Activated gamma-delta T cell treated with Interleukin-2 at 50 U/mL for 16 hours (primary cell): ENCODE results near the gene PLD5.

Experiments used
- DNase-seq: peaks from one replicate; pipeline ENCODE4 v3.0.0-alpha.2; 2020

Gene PLD5

GRCh38 chr1:242524571-242525359 is at the start of gene PLD5:
Gene PLD5, minus strand, starts transcription at chr1:242524697.
- no peak for DNase-seq

DNA sequence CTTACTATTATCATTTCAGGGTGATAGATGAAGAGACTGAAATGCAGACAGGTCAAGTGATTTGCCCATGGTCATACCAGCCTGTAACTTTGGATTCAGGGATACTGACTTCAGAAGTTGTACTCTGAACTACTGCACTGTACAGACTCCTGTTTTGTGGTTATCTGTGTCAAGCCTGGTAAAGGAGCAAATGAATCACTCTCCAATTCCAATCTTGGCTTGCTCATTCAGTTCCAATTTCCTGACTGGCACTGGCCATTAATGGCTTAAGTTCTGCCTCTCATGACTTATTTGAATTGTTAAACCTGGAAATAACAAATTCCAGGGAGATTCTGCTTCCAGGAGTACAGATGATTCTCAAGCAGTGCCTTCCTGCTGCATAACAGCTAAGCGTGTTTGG is 45.4 kb upstream of the PLD5 start:
- no peak for DNase-seq

DNA sequence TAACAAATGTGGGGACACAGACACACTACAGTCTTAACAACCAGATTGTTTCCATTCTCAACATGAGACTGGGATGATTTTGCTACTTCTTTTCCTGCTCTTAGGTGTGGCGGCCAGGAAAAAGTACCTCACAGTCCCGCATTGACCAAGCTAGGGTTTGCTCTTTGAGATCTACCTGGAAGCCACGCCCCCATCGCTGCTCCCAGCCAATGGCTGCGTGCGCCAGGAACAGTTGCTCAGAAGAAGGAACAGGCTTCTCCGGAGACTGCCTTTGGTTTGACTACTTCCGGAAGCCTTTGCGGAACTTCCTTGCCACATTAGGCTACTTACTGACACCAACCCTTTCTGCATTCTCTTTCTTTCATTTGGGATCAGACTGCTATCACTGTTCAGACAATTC is 44.2 kb upstream of the PLD5 start:
- no peak for DNase-seq

DNA sequence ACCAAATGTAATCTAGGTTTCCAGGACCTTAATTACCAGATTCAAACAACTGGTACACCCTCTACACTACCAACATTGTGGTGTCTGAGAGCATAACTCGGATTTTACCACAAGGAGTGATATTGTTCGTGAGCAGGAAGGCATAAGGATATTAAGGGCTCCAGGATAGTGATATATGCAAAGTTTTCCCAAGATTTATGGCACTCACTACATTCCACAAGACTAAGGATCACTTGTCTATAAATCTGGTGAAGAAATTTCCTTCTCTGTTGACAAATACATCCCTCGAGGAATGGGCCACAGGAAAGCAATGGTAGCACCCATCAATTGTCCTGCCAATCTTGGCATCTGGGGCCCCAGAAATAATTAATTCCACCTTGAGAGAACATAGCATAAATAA is 43.1 kb upstream of the PLD5 start:
- no peak for DNase-seq

- no peak for DNase-seq
These were observed 32.3 kb upstream of the PLD5 start for GRCh38 chr1:242556759-242557158.

- DNase-seq = no peak
These were observed 31.8 kb upstream of the PLD5 start for GRCh38 chr1:242556276-242556675.

GRCh38 chr1:242554577-242554976 is 30.1 kb upstream of the PLD5 start:
- DNase-seq = no peak

GRCh38 chr1:242546849-242547729 is 22.6 kb upstream of the PLD5 start:
- no peak for DNase-seq

DNA sequence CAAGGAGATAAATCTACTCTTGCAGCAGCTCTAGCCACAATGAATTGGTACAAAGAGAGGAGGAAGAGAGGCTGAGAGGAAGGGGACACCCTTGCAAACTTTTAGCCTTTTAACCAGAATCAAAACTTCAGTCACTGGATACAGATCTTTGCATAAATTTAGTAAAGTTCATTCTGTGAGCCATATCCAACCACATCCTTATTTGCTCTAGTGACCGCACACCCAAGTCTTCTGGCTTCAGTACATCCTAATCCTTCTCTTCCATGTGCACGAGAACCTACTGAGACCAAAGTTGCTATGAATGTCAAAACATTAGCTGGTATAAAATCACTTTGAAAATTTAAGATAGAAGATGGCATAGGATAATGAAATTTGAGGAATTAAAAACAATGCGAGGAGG is 21.9 kb upstream of the PLD5 start:
- DNase-seq = no peak

DNA sequence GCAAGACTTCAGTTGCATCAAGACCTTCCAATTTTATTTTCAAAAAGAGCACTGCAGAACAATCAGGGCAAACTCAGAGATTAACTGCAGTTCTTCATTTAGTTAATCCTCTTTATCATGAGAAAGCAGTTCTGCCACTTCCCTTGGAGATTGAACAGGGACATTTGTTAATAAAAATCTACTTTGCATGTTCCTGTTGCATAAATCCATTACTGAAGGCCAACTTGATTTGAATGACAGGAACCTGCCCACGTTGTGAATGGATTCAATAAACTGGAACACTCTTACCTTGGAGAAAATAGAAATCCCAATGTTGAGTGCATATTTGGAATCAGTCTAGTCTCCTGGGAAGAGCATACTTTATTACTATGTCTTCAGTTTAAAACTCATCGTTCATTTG is 19.6 kb upstream of the PLD5 start:
- no peak for DNase-seq

GRCh38 chr1:242542271-242542670 is 17.8 kb upstream of the PLD5 start:
- DNase-seq = no peak

DNA sequence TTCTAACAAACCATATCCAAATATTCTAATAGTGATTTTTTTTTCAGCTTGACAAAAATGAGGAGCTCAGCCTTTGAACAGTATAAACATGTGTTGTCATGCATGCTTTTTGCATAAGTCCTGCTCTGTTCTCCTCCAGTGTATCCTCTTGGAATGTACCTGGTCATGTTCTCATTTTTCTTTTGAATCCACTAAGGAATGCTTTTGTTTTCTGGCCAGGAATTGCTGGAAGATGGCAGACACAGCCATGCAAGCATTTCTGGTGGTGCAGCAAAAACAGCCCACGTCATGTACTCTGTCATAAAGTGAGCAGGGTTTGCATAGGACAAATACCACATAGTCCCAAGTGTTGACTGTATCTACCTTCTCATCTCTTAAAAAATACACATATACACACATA is 11.5 kb upstream of the PLD5 start:
- DNase-seq = no peak

- no peak for DNase-seq
These were observed 10.3 kb upstream of the PLD5 start for GRCh38 chr1:242534753-242535152.

- DNase-seq = no peak
These were observed 6.3 kb upstream of the PLD5 start for GRCh38 chr1:242530761-242531160.

DNA sequence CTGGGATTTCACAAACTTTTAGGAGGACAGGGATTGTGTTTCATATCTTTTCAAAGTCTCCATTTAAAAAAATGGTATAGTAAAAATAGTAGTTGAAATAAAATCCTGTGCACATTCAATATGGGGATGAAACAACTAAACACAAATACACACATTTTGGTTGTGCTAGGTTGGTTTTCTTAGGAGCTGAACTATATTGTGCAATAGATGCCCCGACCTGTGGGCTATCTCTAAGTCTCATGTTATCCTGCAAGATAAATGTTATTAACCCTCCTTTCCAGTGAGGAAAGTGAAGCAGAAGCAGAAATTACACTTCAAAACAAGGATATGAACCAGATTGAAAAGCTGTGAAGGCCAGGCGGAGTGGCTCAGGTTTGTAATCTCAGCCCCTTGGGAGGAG is 1.3 kb upstream of the PLD5 start:
- no peak for DNase-seq

DNA sequence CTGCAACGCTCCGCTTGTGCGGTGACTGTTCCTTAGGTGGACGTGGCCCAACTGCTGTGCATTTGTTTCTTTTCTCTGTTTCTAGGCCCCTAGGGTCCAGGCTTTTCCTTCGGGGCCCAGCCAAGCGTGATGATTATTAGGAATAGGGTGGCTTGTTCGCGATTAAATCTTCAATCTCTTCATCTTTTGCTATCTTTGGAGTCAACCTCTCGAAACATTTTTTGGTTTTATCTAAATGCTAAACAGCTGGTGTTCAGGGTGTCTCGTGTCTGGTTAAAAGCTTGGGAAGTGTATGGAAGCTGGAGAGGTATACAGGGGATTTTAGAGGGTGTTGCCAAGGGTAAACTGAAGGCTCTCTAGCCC is 844 bp upstream of the PLD5 start:
- no peak for DNase-seq

DNA sequence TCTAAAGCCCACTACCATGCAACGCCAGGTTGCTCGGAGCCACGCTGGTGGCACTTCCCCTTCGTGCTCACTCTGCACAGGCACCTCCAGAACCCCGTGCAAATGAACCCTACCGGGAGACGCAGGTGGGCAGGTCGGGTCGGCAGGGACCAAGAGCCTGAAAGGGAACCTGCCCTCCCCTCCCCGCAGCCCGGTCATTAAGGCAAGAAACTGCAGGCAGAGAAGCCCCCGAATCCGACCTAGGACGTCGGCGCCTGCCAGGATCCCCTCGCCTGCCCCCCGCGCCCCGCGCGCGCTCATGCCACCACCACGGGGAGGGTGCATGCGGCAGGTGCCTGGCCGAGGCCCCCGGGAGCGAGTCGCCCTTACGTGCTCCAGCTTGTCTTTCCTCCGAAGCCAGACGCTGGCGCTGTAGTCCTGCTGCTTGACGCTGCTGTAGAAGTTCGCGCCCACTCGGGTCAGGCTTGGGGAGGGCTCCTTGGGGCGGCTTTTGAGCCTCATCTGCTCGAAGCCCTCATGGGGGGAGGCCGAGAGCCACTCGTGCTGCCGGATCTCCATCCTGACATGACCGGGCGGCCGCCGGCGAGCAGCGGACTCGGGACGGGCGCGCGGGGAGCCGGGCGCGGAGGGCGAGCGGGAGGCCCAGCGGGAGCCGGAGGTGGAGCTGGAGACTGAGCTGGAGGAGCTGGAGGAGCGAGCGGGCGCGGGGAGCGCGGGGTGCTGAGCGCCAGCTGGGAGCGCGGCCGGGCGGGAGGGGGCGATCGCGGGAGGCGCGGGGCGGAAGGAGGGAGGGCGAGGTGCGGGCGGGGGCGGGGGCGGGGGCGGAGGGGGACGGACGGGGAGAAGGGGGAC is 552 bp downstream of the PLD5 start:
- DNase-seq = no peak

GRCh38 chr1:242522996-242523718 is 1.3 kb downstream of the PLD5 start:
- DNase-seq = no peak

DNA sequence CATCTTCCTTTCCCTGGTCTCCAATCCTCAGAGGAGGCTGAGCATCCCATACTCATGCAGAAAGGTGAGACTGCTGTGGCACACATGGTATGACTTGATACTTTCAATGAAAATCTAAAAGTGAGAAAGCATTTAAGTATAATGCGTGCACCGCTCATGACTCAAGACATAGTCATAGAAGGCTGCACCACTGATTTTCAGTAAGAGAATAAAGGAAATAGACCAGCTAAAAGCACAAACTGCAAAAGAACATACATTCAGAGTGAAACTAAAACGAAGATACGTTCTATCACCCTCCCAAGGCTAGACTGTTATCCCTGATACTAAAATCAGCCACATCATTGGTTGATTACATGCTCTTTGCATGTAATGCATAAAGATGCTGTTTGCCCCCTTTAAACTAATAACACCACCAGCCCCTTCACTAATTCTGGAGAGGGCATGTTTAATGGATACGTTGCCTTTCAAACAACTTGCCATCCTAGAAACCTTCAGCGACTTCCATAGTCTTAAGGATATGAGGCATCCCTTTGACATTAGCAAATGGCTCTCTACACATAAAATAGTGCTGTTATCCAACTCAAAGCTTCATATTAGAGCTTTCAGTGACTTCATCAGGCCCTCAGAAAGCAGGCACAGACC is 2.1 kb downstream of the PLD5 start:
- no peak for DNase-seq

GRCh38 chr1:242515555-242515954 is 8.9 kb downstream of the PLD5 start:
- no peak for DNase-seq

GRCh38 chr1:242506724-242507123 is 17.8 kb downstream of the PLD5 start:
- no peak for DNase-seq

DNA sequence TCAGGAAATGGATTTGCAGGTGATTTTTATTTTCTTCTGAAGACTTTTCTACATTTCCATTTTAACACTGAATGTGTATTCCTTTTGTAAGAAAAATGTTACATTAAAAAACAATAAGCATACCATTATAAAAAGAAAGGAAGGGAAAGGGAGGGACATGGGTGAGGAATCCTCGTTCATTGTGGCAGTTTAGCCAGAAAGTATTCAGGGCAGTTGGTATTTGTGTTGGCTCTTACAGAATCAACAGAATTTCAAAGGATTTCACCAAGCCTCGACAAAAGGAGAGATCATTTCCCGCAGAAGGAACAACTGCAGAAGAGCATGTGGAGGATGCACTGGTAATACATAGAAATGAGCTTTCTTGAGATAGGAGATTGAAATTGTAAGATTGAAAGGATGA is 35.0 kb downstream of the PLD5 start:
- DNase-seq = no peak
